Muscle layer of colon (tissue), 2 donors: ENCODE measurements around the gene SASS6.

ENCODE experiments used
- H3K27ac ChIP-seq: one replicate; pipeline ENCODE4 v1.7.0; 2013; ENCODE audit warnings: low read depth, mild to moderate bottlenecking, low read length, moderate library complexity
- H3K27me3 ChIP-seq, 2 donors: one replicate each; pipeline ENCODE4 v1.7.0; 2013; ENCODE audit warnings: low read length in 2 of 2, mild to moderate bottlenecking in 2 of 2; ENCODE audit not compliant: insufficient read depth in 2 of 2, control insufficient read depth in 1 of 2
- H3K36me3 ChIP-seq: one replicate; pipeline ENCODE4 v1.7.0; 2013; ENCODE audit warnings: mild to moderate bottlenecking, low read length; ENCODE audit not compliant: insufficient read depth
- H3K4me1 ChIP-seq: one replicate; pipeline ENCODE4 v1.7.0; 2013; ENCODE audit warnings: mild to moderate bottlenecking, low read length; ENCODE audit not compliant: insufficient read depth
- H3K4me3 ChIP-seq, 2 donors: one replicate each; pipeline ENCODE4 v1.7.0; 2013; ENCODE audit warnings: low read length in 2 of 2, low read depth in 1 of 2, mild to moderate bottlenecking in 1 of 2, moderate library complexity in 1 of 2
- H3K9ac ChIP-seq: one replicate; pipeline ENCODE4 v1.7.0; 2013; ENCODE audit warnings: low read length
- H3K9me3 ChIP-seq: one replicate; pipeline ENCODE4 v1.7.0; 2013; ENCODE audit warnings: mild to moderate bottlenecking, low read length
- donor health status: abdominal sarcoma.
- donor health status: Adenocarcinoma of cecum.

SASS6 gene

GRCh38 chr1:100045206-100045605 is 87.5 kb downstream of the SASS6 start:
- Histone ChIP-seq H3K4me3 (no peak overlapping the region), H3K4me1 (peaks cover 37% of the 10 kb centered on the region), H3K27ac (no peak overlapping the region), H3K9me3 (no peaks in the 10 kb centered on the region), H3K36me3 (no peaks in the 10 kb centered on the region), H3K9ac (no peak overlapping the region), H3K27me3 (no peaks in the 10 kb centered on the region)

- H3K9ac ChIP-seq, result peak overlapping the region; percentile 64
- peak overlapping the region in 1 of 2 donors; percentile 95 for H3K4me3 ChIP-seq
These were observed 93.1 kb downstream of the SASS6 start for GRCh38 chr1:100039591-100039990.

GRCh38 chr1:100038660-100039287 is 94.0 kb downstream of the SASS6 start:
- Histone ChIP-seq H3K27me3 (no peaks in the 10 kb centered on the region), H3K4me3 (peak overlapping the region; percentile 89 to 95), H3K27ac (peak overlapping the region; percentile 96), H3K4me1 (peaks cover 40% of the 10 kb centered on the region), H3K9ac (peak overlapping the region; percentile 64), H3K9me3 (no peaks in the 10 kb centered on the region), H3K36me3 (no peaks in the 10 kb centered on the region)

More at GRCh38 chr1:100039591-100039990, 93.1 kb downstream of the SASS6 start:
- Histone ChIP-seq H3K36me3 (no peaks in the 10 kb centered on the region), H3K27ac (peak overlapping the region; percentile 96), H3K4me1 (peaks cover 40% of the 10 kb centered on the region), H3K9me3 (no peaks in the 10 kb centered on the region), H3K27me3 (no peaks in the 10 kb centered on the region)

GRCh38 chr1:100037927-100038659 is 94.6 kb downstream of the SASS6 start:
- H3K27me3 ChIP-seq, result no peaks in the 10 kb centered on the region
- no peaks in the 10 kb centered on the region for H3K36me3 ChIP-seq
- H3K9me3 ChIP-seq, result no peaks in the 10 kb centered on the region
- H3K9ac ChIP-seq, result peak overlapping the region; percentile 93
- H3K4me3 ChIP-seq, result peak overlapping the region; percentile 89 to 95
- H3K4me1 ChIP-seq, result peaks cover 40% of the 10 kb centered on the region
- H3K27ac ChIP-seq, result peak overlapping the region; percentile 96

- peak overlapping the region; percentile 89 to 95 for H3K4me3 ChIP-seq
- H3K27me3 ChIP-seq, result no peaks in the 10 kb centered on the region
- no peaks in the 10 kb centered on the region for H3K36me3 ChIP-seq
- peak overlapping the region; percentile 93 for H3K9ac ChIP-seq
- H3K27ac ChIP-seq, result peak overlapping the region; percentile 96
- H3K4me1 ChIP-seq, result peaks cover 38% of the 10 kb centered on the region
- no peaks in the 10 kb centered on the region for H3K9me3 ChIP-seq
These were observed 95.1 kb downstream of the SASS6 start for GRCh38 chr1:100037656-100037926.

- H3K9ac ChIP-seq, result peak overlapping the region; percentile 93
- H3K9me3 ChIP-seq, result no peaks in the 10 kb centered on the region
- H3K4me1 ChIP-seq, result peaks cover 32% of the 10 kb centered on the region
- peak overlapping the region; percentile 89 to 95 for H3K4me3 ChIP-seq
- H3K27ac ChIP-seq, result peak overlapping the region; percentile 96
- H3K27me3 ChIP-seq, result no peaks in the 10 kb centered on the region
- no peaks in the 10 kb centered on the region for H3K36me3 ChIP-seq
These were observed 95.7 kb downstream of the SASS6 start for GRCh38 chr1:100036718-100037655.

- no peak overlapping the region for H3K27ac ChIP-seq
These were observed 97.5 kb downstream of the SASS6 start for GRCh38 chr1:100035214-100035613.

GRCh38 chr1:100034470-100034869 is 98.3 kb downstream of the SASS6 start:
- Histone ChIP-seq H3K27me3 (no peaks in the 10 kb centered on the region), H3K36me3 (no peaks in the 10 kb centered on the region), H3K4me3 (no peak overlapping the region), H3K4me1 (peaks cover 10% of the 10 kb centered on the region), H3K9ac (no peak overlapping the region), H3K9me3 (no peaks in the 10 kb centered on the region), H3K27ac (no peak overlapping the region)

More at GRCh38 chr1:100035214-100035613, 97.5 kb downstream of the SASS6 start:
- H3K4me1 ChIP-seq, result peaks cover 16% of the 10 kb centered on the region
- H3K27me3 ChIP-seq, result no peaks in the 10 kb centered on the region
- H3K36me3 ChIP-seq, result no peaks in the 10 kb centered on the region
- H3K9me3 ChIP-seq, result no peaks in the 10 kb centered on the region
- H3K4me3 ChIP-seq, result no peak overlapping the region
- H3K9ac ChIP-seq, result no peak overlapping the region
